ENCODE results near the gene STIM2. TPM values are rescaled to one million over a fixed set of nuclear protein-coding genes. Genes with fewer than 3 reads are reported as not detected.

STIM2 gene
- total and polyA plus RNA-seq, 9 of the 15 experiments (the other 6 are each of a cell fraction or from before 2014, with no cell fraction given): 7.2 to 26.8 (median 15.4) TPM

GRCh38 chr4:27017623-27018022 is 157.0 kb downstream of the STIM2 start:
- no peak overlapping the region for H3K4me2 ChIP-seq (ENCODE audit: insufficient read depth, low read length)
- FAIRE-seq (no peak), ATAC-seq (no peak), DNase-seq (ENCODE audit: extremely low read depth in 1 of 4, low spot score in 3 of 4) (no peak)
- no peak overlapping the region for H2AFZ ChIP-seq (ENCODE audit: low read depth, low read length)
- BruUV-seq (replicated peaks): no TSS peak
- H3K9ac ChIP-seq (ENCODE audit: insufficient read depth in 1 of 2, low read depth in 2 of 2, low read length in 2 of 2): no peak overlapping the region
- H3K27me3 ChIP-seq (ENCODE audit: control insufficient read depth in 2 of 2, insufficient read depth in 2 of 2, low read length in 2 of 2): no peaks in the 10 kb centered on the region
- no peaks in the 10 kb centered on the region for H3K4me1 ChIP-seq (replicated peaks in 1 of 2; ENCODE audit: control insufficient read depth in 2 of 2, insufficient read depth in 2 of 2, low read length in 2 of 2)
- CTCF ChIA-PET (ENCODE audit: low intra/inter-chr PET ratio): no interaction called here
- intact Hi-C loops (cut with micrococcal nuclease) (loop anchor here (10.0 kb wide), 2 partner anchors 693 to 803 kb away; partner anchors contain the start of gene RBPJ), in situ Hi-C loops (cut with MboI) (loop anchor here (10.0 kb wide), 1 partner anchor 563 kb away; no protein-coding TSS in a partner anchor)
- H3K27ac ChIP-seq (ENCODE audit: extremely low read depth, low read depth, low read length): no peak overlapping the region
- POLR2A ChIA-PET: no interaction called here
- 90% methylated on average over 9 of the region's 12 CpGs for WGBS (ENCODE audit: insufficient coverage, low coverage, missing lambda C conversion rate)
- no peak overlapping the region for H3K4me3 ChIP-seq
- 0 out of 3 replicates have a peak, but pooled peaks cover 3% of the 10 kb centered on the region for H3K36me3 ChIP-seq (ENCODE audit: control insufficient read depth, insufficient read depth, low read length)
- no peaks in the 10 kb centered on the region for H3K9me1 ChIP-seq (ENCODE audit: control insufficient read depth, insufficient read depth, low read length)
- no peaks in the 10 kb centered on the region for H3K9me3 ChIP-seq (replicated peaks; ENCODE audit: control insufficient read depth, insufficient read depth, low read depth, low read length)
- no peaks in the 10 kb centered on the region for H4K20me1 ChIP-seq (replicated peaks; ENCODE audit: control insufficient read depth, insufficient read depth, low read length)
- H3K79me2 ChIP-seq (ENCODE audit: control insufficient read depth, insufficient read depth, low read length): no peaks in the 10 kb centered on the region
- TF ChIP-seq VEZF1 (CRISPR knock-in tag; IDR thresholded peaks at IDR 0.05): no peak
- TF ChIP-seq ZBTB34 (CRISPR knock-in tag; IDR thresholded peaks at IDR 0.05): no peak
- no peak for TF ChIP-seq MNT (conservative IDR thresholded peaks at IDR 0.05)
- no peak for TF ChIP-seq ATF2 (CRISPR knock-in tag; IDR thresholded peaks at IDR 0.05)
- no peak for TF ChIP-seq PHTF2 (CRISPR knock-in tag; IDR thresholded peaks at IDR 0.05)

Measured in K562 (cell line).